Measurements from ENCODE around the gene SKI. TPM values are rescaled to one million over a fixed set of nuclear protein-coding genes. Genes with fewer than 3 reads are reported as not detected.

Gene SKI
- total RNA-seq, 1 experiment from 2014 or later, result 89.5 TPM

- no peak overlapping the region for H2AK5ac ChIP-seq (ENCODE audit: insufficient read length, low read length)
- no peak overlapping the region for H2BK5ac ChIP-seq (ENCODE audit: insufficient read length, low read length)
- H3K9me3 ChIP-seq (ENCODE audit: control insufficient read depth, low read depth, low read length), result no peaks in the 10 kb centered on the region
- H3K18ac ChIP-seq (ENCODE audit: insufficient read length, low read depth, low read length), result no peak overlapping the region
- H3K9ac ChIP-seq (ENCODE audit: extremely low read depth, insufficient read length, low read length), result no peak overlapping the region
- no peaks in the 10 kb centered on the region; the same call in 1 of the 2 replicates for H3K4me1 ChIP-seq (ENCODE audit: insufficient read depth, low read length)
- no peak overlapping the region for H4K5ac ChIP-seq (ENCODE audit: insufficient read length, low read depth, low read length)
- no peak overlapping the region for H4K91ac ChIP-seq (ENCODE audit: insufficient read length, low read depth, low read length)
- no peak overlapping the region for H2AFZ ChIP-seq (ENCODE audit: low read length)
- no peak overlapping the region for H3K56ac ChIP-seq (ENCODE audit: insufficient read length, low read depth, low read length)
- H3K79me2 ChIP-seq (ENCODE audit: insufficient read depth, low read length), result peaks cover 6% of the 10 kb centered on the region; the same call in 1 of the 2 replicates
- H3K27ac ChIP-seq (ENCODE audit: insufficient read length, low read depth, low read length), result no peak overlapping the region
- H3K4me1 Mint-ChIP-seq, result peaks cover 7 to 11% of the 10 kb centered on the region in 2 experiments
- H3T11ph ChIP-seq (ENCODE audit: low read length), result no peak overlapping the region
- H4K20me1 ChIP-seq (ENCODE audit: control insufficient read depth, insufficient read depth, insufficient read length), result no peaks in the 10 kb centered on the region
- no peak overlapping the region for H3K14ac ChIP-seq (ENCODE audit: insufficient read depth, low read length)
- no peaks in the 10 kb centered on the region; a peak in 1 of 5 replicates for H3K9me3 Mint-ChIP-seq
- H2BK20ac ChIP-seq (ENCODE audit: low read depth, low read length, poor library complexity, severe bottlenecking), result no peak overlapping the region
- no peak overlapping the region for H3K4me3 Mint-ChIP-seq
- DNase-seq, result no peak
- H3K27me3 Mint-ChIP-seq (ENCODE audit: low read depth), result peaks cover 3% of the 10 kb centered on the region
- no peaks in the 10 kb centered on the region for H3K79me1 ChIP-seq (ENCODE audit: insufficient read depth, low read depth, low read length, poor library complexity, severe bottlenecking)
- no peak overlapping the region for H3K4me2 ChIP-seq (ENCODE audit: insufficient read depth, insufficient read length, low read length)
- WGBS (ENCODE audit: extremely low coverage, insufficient read length, low lambda C conversion rate), result no CpG with 5 or more reads among the region's 7 CpGs
- peaks cover 0 to 3% (median 2%) of the 10 kb centered on the region in 3 experiments; a peak in 4 of 7 replicates for H3K36me3 Mint-ChIP-seq (ENCODE audit: insufficient read depth in 1 of 3, low read depth in 3 of 3)
- H3K23me2 ChIP-seq (ENCODE audit: insufficient read length, low read depth, low read length, poor library complexity, severe bottlenecking), result peaks cover 11% of the 10 kb centered on the region
- no peak overlapping the region for H2BK12ac ChIP-seq (ENCODE audit: insufficient read length, low read depth, low read length)
- H3K27ac Mint-ChIP-seq, result no peak overlapping the region
- no peak overlapping the region for H4K8ac ChIP-seq (replicated peaks; ENCODE audit: insufficient read length, low read depth, low read length)
- no peak overlapping the region for H3K4ac ChIP-seq (ENCODE audit: low read depth, low read length)
- H2BK15ac ChIP-seq (ENCODE audit: low read depth, low read length), result no peak overlapping the region
- H2BK120ac ChIP-seq (ENCODE audit: low read depth, low read length, poor library complexity, severe bottlenecking), result no peak overlapping the region
- H3K27me3 ChIP-seq (ENCODE audit: insufficient read depth, low read length), result no peaks in the 10 kb centered on the region
- H3K23ac ChIP-seq (ENCODE audit: insufficient read length, low read depth, low read length), result no peak overlapping the region
- TF ChIP-seq, protein P1, sequence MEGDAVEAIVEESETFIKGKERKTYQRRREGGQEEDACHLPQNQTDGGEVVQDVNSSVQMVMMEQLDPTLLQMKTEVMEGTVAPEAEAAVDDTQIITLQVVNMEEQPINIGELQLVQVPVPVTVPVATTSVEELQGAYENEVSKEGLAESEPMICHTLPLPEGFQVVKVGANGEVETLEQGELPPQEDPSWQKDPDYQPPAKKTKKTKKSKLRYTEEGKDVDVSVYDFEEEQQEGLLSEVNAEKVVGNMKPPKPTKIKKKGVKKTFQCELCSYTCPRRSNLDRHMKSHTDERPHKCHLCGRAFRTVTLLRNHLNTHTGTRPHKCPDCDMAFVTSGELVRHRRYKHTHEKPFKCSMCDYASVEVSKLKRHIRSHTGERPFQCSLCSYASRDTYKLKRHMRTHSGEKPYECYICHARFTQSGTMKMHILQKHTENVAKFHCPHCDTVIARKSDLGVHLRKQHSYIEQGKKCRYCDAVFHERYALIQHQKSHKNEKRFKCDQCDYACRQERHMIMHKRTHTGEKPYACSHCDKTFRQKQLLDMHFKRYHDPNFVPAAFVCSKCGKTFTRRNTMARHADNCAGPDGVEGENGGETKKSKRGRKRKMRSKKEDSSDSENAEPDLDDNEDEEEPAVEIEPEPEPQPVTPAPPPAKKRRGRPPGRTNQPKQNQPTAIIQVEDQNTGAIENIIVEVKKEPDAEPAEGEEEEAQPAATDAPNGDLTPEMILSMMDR (conservative IDR thresholded peaks at IDR 0.05), result no peak
Observed at GRCh38 chr1:2224170-2224584, 3.9 kb upstream of the SKI start.
